ENCODE measurements around the gene DSP. TPM values are rescaled to one million over a fixed set of nuclear protein-coding genes. Genes with fewer than 3 reads are reported as not detected.

Gene DSP
- total and polyA plus RNA-seq, 2 experiments from 2014 or later = 16.8 to 43.7 TPM

DNA sequence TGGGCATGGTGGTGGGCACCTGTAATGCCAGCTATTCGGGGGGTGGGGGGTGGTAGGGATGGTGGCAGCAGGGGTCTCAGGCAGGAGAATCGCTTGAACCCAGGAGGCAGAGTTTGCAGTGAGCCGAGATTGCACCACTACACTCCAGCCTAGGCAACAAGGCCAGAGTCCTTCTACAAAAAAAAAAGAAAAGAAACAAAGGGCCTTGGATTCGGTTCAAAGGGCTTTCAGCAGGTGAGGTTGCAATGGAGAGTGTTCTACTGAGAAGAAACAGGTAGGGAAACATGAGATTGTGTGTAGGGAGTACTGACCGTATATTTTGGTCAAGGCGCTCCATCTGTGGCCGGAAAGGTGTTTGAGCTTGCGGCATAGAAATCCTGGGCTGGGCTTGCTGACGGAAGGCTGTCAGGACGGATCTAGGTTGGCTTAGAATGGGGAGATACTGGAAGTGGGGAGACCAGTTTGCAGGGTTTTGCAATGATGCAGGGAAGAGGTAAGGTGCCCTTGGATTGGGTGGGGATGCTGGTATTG lies 40.7 kb upstream of the DSP start:
- no peak overlapping the region for H3K4me2 ChIP-seq
- no peaks in the 10 kb centered on the region; the same call in 2 of the 3 replicates for H3K9me3 Mint-ChIP-seq
- H3F3A ChIP-seq (replicated peaks; ENCODE audit: low read depth) = no peaks in the 10 kb centered on the region
- H3K4me1 Mint-ChIP-seq = peaks cover 12% of the 10 kb centered on the region
- H3K4me1 ChIP-seq (ENCODE audit: insufficient read depth) = peaks cover 3% of the 10 kb centered on the region; the same call in 1 of the 2 replicates
- H3K4me3 ChIP-seq = no peak overlapping the region
- DNase-seq (ENCODE audit: low spot score) = no peak
- H3K27ac ChIP-seq (ENCODE audit: low read depth) = no peak overlapping the region
- no peak overlapping the region for H3K4me3 Mint-ChIP-seq
- H4K20me1 ChIP-seq (replicated peaks; ENCODE audit: insufficient read depth) = no peaks in the 10 kb centered on the region
- peaks cover 12% of the 10 kb centered on the region for H3K27me3 Mint-ChIP-seq (ENCODE audit: insufficient read depth, low read depth, poor library complexity)
- H3K9me2 ChIP-seq (ENCODE audit: insufficient read depth) = no peaks in the 10 kb centered on the region; the same call in 1 of the 2 replicates
- H2AFZ ChIP-seq = no peak overlapping the region
- H3K27me3 ChIP-seq (ENCODE audit: insufficient read depth) = no peaks in the 10 kb centered on the region
- ATAC-seq = no peak
- H3K36me3 Mint-ChIP-seq (ENCODE audit: low read depth) = no peaks in the 10 kb centered on the region; the same call in 2 of the 3 replicates
- no peak overlapping the region for H3K27ac Mint-ChIP-seq
- no peaks in the 10 kb centered on the region for H3K79me2 ChIP-seq (replicated peaks; ENCODE audit: insufficient read depth)
- TF ChIP-seq, protein P1, sequence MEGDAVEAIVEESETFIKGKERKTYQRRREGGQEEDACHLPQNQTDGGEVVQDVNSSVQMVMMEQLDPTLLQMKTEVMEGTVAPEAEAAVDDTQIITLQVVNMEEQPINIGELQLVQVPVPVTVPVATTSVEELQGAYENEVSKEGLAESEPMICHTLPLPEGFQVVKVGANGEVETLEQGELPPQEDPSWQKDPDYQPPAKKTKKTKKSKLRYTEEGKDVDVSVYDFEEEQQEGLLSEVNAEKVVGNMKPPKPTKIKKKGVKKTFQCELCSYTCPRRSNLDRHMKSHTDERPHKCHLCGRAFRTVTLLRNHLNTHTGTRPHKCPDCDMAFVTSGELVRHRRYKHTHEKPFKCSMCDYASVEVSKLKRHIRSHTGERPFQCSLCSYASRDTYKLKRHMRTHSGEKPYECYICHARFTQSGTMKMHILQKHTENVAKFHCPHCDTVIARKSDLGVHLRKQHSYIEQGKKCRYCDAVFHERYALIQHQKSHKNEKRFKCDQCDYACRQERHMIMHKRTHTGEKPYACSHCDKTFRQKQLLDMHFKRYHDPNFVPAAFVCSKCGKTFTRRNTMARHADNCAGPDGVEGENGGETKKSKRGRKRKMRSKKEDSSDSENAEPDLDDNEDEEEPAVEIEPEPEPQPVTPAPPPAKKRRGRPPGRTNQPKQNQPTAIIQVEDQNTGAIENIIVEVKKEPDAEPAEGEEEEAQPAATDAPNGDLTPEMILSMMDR (conservative IDR thresholded peaks at IDR 0.05; ENCODE audit: low read depth in 2 of 2) = no peak
- TF ChIP-seq, protein P2, sequence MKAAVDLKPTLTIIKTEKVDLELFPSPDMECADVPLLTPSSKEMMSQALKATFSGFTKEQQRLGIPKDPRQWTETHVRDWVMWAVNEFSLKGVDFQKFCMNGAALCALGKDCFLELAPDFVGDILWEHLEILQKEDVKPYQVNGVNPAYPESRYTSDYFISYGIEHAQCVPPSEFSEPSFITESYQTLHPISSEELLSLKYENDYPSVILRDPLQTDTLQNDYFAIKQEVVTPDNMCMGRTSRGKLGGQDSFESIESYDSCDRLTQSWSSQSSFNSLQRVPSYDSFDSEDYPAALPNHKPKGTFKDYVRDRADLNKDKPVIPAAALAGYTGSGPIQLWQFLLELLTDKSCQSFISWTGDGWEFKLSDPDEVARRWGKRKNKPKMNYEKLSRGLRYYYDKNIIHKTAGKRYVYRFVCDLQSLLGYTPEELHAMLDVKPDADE (IDR thresholded peaks at IDR 0.05) = no peak
- TF ChIP-seq, protein P3, sequence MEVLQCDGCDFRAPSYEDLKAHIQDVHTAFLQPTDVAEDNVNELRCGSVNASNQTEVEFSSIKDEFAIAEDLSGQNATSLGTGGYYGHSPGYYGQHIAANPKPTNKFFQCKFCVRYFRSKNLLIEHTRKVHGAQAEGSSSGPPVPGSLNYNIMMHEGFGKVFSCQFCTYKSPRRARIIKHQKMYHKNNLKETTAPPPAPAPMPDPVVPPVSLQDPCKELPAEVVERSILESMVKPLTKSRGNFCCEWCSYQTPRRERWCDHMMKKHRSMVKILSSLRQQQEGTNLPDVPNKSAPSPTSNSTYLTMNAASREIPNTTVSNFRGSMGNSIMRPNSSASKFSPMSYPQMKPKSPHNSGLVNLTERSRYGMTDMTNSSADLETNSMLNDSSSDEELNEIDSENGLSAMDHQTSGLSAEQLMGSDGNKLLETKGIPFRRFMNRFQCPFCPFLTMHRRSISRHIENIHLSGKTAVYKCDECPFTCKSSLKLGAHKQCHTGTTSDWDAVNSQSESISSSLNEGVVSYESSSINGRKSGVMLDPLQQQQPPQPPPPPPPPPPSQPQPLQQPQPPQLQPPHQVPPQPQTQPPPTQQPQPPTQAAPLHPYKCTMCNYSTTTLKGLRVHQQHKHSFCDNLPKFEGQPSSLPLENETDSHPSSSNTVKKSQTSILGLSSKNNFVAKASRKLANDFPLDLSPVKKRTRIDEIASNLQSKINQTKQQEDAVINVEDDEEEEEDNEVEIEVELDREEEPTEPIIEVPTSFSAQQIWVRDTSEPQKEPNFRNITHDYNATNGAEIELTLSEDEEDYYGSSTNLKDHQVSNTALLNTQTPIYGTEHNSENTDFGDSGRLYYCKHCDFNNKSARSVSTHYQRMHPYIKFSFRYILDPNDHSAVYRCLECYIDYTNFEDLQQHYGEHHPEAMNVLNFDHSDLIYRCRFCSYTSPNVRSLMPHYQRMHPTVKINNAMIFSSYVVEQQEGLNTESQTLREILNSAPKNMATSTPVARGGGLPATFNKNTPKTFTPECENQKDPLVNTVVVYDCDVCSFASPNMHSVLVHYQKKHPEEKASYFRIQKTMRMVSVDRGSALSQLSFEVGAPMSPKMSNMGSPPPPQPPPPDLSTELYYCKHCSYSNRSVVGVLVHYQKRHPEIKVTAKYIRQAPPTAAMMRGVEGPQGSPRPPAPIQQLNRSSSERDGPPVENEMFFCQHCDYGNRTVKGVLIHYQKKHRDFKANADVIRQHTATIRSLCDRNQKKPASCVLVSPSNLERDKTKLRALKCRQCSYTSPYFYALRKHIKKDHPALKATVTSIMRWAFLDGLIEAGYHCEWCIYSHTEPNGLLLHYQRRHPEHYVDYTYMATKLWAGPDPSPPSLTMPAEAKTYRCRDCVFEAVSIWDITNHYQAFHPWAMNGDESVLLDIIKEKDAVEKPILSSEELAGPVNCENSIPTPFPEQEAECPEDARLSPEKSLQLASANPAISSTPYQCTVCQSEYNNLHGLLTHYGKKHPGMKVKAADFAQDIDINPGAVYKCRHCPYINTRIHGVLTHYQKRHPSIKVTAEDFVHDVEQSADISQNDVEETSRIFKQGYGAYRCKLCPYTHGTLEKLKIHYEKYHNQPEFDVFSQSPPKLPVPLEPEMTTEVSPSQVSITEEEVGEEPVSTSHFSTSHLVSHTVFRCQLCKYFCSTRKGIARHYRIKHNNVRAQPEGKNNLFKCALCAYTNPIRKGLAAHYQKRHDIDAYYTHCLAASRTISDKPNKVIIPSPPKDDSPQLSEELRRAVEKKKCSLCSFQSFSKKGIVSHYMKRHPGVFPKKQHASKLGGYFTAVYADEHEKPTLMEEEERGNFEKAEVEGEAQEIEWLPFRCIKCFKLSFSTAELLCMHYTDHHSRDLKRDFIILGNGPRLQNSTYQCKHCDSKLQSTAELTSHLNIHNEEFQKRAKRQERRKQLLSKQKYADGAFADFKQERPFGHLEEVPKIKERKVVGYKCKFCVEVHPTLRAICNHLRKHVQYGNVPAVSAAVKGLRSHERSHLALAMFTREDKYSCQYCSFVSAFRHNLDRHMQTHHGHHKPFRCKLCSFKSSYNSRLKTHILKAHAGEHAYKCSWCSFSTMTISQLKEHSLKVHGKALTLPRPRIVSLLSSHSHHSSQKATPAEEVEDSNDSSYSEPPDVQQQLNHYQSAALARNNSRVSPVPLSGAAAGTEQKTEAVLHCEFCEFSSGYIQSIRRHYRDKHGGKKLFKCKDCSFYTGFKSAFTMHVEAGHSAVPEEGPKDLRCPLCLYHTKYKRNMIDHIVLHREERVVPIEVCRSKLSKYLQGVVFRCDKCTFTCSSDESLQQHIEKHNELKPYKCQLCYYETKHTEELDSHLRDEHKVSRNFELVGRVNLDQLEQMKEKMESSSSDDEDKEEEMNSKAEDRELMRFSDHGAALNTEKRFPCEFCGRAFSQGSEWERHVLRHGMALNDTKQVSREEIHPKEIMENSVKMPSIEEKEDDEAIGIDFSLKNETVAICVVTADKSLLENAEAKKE (CRISPR knock-in tag; IDR thresholded peaks at IDR 0.05) = no peak
- TF ChIP-seq ZNF331 (CRISPR knock-in tag; IDR thresholded peaks at IDR 0.05; ENCODE audit: low read depth) = no peak
- TF ChIP-seq JUNB (IDR thresholded peaks at IDR 0.05; ENCODE audit: unreplicated experiment) = no peak
- no peak for TF ChIP-seq CREB1 (CRISPR knock-in tag; IDR thresholded peaks at IDR 0.05; ENCODE audit: low read depth)
- TF ChIP-seq EZH2 (IDR thresholded peaks at IDR 0.05; ENCODE audit: low read depth, unreplicated experiment) = no peak
- no peak for TF ChIP-seq ZNF114 (CRISPR knock-in tag; IDR thresholded peaks at IDR 0.05)
- no peak for TF ChIP-seq NANOG (IDR thresholded peaks at IDR 0.05; ENCODE audit: borderline replicate concordance)
- no peak for TF ChIP-seq STAT1 (IDR thresholded peaks at IDR 0.05; ENCODE audit: unreplicated experiment)
- TF ChIP-seq EZH2phosphoT487 (IDR thresholded peaks at IDR 0.05; ENCODE audit: unreplicated experiment) = no peak
- TF ChIP-seq, protein P4, sequence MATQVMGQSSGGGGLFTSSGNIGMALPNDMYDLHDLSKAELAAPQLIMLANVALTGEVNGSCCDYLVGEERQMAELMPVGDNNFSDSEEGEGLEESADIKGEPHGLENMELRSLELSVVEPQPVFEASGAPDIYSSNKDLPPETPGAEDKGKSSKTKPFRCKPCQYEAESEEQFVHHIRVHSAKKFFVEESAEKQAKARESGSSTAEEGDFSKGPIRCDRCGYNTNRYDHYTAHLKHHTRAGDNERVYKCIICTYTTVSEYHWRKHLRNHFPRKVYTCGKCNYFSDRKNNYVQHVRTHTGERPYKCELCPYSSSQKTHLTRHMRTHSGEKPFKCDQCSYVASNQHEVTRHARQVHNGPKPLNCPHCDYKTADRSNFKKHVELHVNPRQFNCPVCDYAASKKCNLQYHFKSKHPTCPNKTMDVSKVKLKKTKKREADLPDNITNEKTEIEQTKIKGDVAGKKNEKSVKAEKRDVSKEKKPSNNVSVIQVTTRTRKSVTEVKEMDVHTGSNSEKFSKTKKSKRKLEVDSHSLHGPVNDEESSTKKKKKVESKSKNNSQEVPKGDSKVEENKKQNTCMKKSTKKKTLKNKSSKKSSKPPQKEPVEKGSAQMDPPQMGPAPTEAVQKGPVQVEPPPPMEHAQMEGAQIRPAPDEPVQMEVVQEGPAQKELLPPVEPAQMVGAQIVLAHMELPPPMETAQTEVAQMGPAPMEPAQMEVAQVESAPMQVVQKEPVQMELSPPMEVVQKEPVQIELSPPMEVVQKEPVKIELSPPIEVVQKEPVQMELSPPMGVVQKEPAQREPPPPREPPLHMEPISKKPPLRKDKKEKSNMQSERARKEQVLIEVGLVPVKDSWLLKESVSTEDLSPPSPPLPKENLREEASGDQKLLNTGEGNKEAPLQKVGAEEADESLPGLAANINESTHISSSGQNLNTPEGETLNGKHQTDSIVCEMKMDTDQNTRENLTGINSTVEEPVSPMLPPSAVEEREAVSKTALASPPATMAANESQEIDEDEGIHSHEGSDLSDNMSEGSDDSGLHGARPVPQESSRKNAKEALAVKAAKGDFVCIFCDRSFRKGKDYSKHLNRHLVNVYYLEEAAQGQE (IDR thresholded peaks at IDR 0.05; ENCODE audit: unreplicated experiment) = no peak
- no peak for TF ChIP-seq POLR2AphosphoS5 (IDR thresholded peaks at IDR 0.05; ENCODE audit: low read depth)
- no peaks in the 10 kb centered on the region for H3K36me3 ChIP-seq (ENCODE audit: insufficient read depth)

Data from GM23338 (cell line).